Panc1 (cell line): ENCODE measurements around the gene NECAB2. TPM values are rescaled to one million over a fixed set of nuclear protein-coding genes. Genes with fewer than 3 reads are reported as not detected.

Experiments used
- ATAC-seq: fragments of 200-7000 bp; cut with Tn5 transposase; 2 replicates; pipeline ENCODE4 v1.9.1; 2020; ENCODE audit warnings: mild to moderate bottlenecking, moderate library complexity
- BruUV-seq: library from RNA; stranded (reverse); fragments of 400-500 nt; replicated peaks from 2 replicates; lab custom pipeline; 2021; lab: Mats Ljungman, UMichigan
- CTCF ChIA-PET: fragments of 300-600 bp; sonication (Branson Sonifier 250); formaldehyde crosslinking; loops from one replicate; lab custom pipeline; 2022; ENCODE audit warnings: antibody characterized with exemption; lab: Charles Lee
- POLR2A ChIA-PET: fragments of 300-600 bp; sonication (Branson Sonifier 250); formaldehyde crosslinking; loops from one replicate; lab custom pipeline; 2022; ENCODE audit warnings: antibody characterized with exemption; lab: Charles Lee
- DNase-seq: peaks from one replicate; pipeline ENCODE4 v3.0.0-alpha.2; 2010; ENCODE audit warnings: low read depth, low spot score
- H3K27ac ChIP-seq: 2 replicates; pipeline ENCODE4 v1.5.1; 2011; ENCODE audit warnings: mild to moderate bottlenecking, low read length, inconsistent platforms
- H3K27me3 ChIP-seq: fragments of 200-500 bp; sonication (Bioruptor generic); 2 replicates; pipeline ENCODE4 v1.6.0; 2014; ENCODE audit warnings: low read length, inconsistent platforms; ENCODE audit not compliant: control insufficient read depth, insufficient read depth
- H3K36me3 ChIP-seq: fragments of 200-500 bp; sonication (Bioruptor generic); 2 replicates; pipeline ENCODE4 v1.5.1; 2014; ENCODE audit warnings: inconsistent platforms, mild to moderate bottlenecking, low read length, moderate library complexity; ENCODE audit not compliant: control insufficient read depth, insufficient read depth
- H3K4me1 ChIP-seq: 2 replicates; pipeline ENCODE4 v1.5.1; 2011; ENCODE audit warnings: inconsistent platforms, mild to moderate bottlenecking, low read length, moderate library complexity; ENCODE audit not compliant: control insufficient read depth, insufficient read depth
- H3K4me3 ChIP-seq, 2 experiments: 2 replicates each; pipeline ENCODE4 v1.5.1; 2011 to 2012; ENCODE audit warnings: low read depth in 2 of 2, low read length in 2 of 2, mild to moderate bottlenecking in 2 of 2, inconsistent platforms in 1 of 2, moderate library complexity in 1 of 2
- H3K9me3 ChIP-seq: fragments of 200-500 bp; sonication (Bioruptor generic); 2 replicates; pipeline ENCODE4 v1.5.1; 2014; ENCODE audit warnings: low read depth, mild to moderate bottlenecking, inconsistent platforms, low read length, moderate library complexity; ENCODE audit not compliant: control insufficient read depth, insufficient read depth
- CTCF ChIP-seq: fragments of 450-650 bp; IDR thresholded peaks from 2 replicates; pipeline ENCODE4 v1.5.1; 2017; ENCODE audit warnings: mild to moderate bottlenecking
- POLR2AphosphoS5 ChIP-seq: IDR thresholded peaks from 2 replicates; pipeline ENCODE4 v1.6.1; 2012; ENCODE audit warnings: mild to moderate bottlenecking, low read depth, low read length, moderate library complexity
- REST ChIP-seq, 2 experiments: IDR thresholded peaks; 2 replicates each; pipeline ENCODE4 v1.6.1; 2011 to 2012; ENCODE audit warnings: low read depth in 2 of 2, control low read depth in 1 of 2, low read length in 1 of 2, mild to moderate bottlenecking in 1 of 2, moderate library complexity in 1 of 2; ENCODE audit not compliant: insufficient read depth in 1 of 2
- SIN3A ChIP-seq: IDR thresholded peaks from 2 replicates; pipeline ENCODE4 v1.6.1; 2012; ENCODE audit warnings: low read depth, mild to moderate bottlenecking, low read length, moderate library complexity, borderline replicate concordance; ENCODE audit not compliant: insufficient read depth
- TCF7L2 ChIP-seq: IDR thresholded peaks from 2 replicates; pipeline ENCODE4 v1.6.1; 2011; ENCODE audit warnings: mild to moderate bottlenecking, low read depth, low read length, inconsistent platforms
- in situ Hi-C: cut with HindIII; loops from 2 replicates; pipeline ENCODE4 v1.10.0; 2016; ENCODE audit warnings: low sequenced_read_pairs, low pct_unique_long_range_greater_than_20kb
- intact Hi-C: fragments of 100-400 bp; cut with micrococcal nuclease; formaldehyde crosslinking; loops from one replicate; pipeline ENCODE4 v1.10.0; 2022; ENCODE audit not compliant: unreplicated experiment
- total RNA-seq: library from RNA; stranded (reverse); gene quantifications from one replicate; pipeline ENCODE4 v1.2.1, GENCODE V29; 2021; ENCODE audit not compliant: unreplicated experiment

Gene NECAB2
- total RNA-seq, 1 experiment from 2014 or later = 0.33 TPM

GRCh38 chr16:84031556-84031955 lies 63.5 kb downstream of the NECAB2 start:
- CTCF ChIA-PET = no interaction called here
- POLR2A ChIA-PET = no interaction called here
- H3K4me3 ChIP-seq = no peak overlapping the region
- TF ChIP-seq POLR2AphosphoS5 (no peak), REST (IDR thresholded peaks at IDR 0.05; ENCODE audit: insufficient read depth in 1 of 2, low read depth in 2 of 2, low read length in 1 of 2) (no peak), CTCF (no peak), SIN3A (no peak), TCF7L2 (no peak)
- DNase-seq = no peak
- H3K4me1 ChIP-seq = no peaks in the 10 kb centered on the region
- no peaks in the 10 kb centered on the region for H3K27me3 ChIP-seq
- no peaks in the 10 kb centered on the region for H3K36me3 ChIP-seq
- in situ Hi-C loops = no loop called here
- no peak overlapping the region for H3K27ac ChIP-seq
- H3K9me3 ChIP-seq = no peaks in the 10 kb centered on the region
- BruUV-seq = no TSS peak
- ATAC-seq = no peak
- intact Hi-C loops = no loop called here

- Histone ChIP-seq H3K4me3 (no peak overlapping the region), H3K4me1 (no peaks in the 10 kb centered on the region), H3K27me3 (no peaks in the 10 kb centered on the region), H3K9me3 (no peaks in the 10 kb centered on the region), H3K27ac (no peak overlapping the region), H3K36me3 (no peaks in the 10 kb centered on the region)
- POLR2A ChIA-PET = no interaction called here
- intact Hi-C loops (no loop called here), in situ Hi-C loops (no loop called here)
- ATAC-seq (no peak), DNase-seq (no peak)
- no TSS peak for BruUV-seq
- CTCF ChIA-PET = interaction anchor here (0.7 kb wide), 1 partner anchor 109 kb away, joined by 5 read pairs; no protein-coding TSS in a partner anchor
- no peak for TF ChIP-seq POLR2AphosphoS5
- no peak for TF ChIP-seq CTCF
- no peak for TF ChIP-seq SIN3A
- no peak for TF ChIP-seq TCF7L2
- TF ChIP-seq REST (IDR thresholded peaks at IDR 0.05; ENCODE audit: insufficient read depth in 1 of 2, low read depth in 2 of 2, low read length in 1 of 2) = no peak
Measured at GRCh38 chr16:84032458-84033178, 64.6 kb downstream of the NECAB2 start.
